WI38 (cell line): ENCODE data around the gene USP15.
"Not testable (repeated sequence)": the region's sequence is repeated elsewhere in the genome, so short reads cannot be mapped to it uniquely, and the experiment has no call there.

ENCODE experiments used
- H3K4me3 ChIP-seq: 2 replicates; pipeline ENCODE4 v1.5.1; 2011; ENCODE audit warnings: low read depth, mild to moderate bottlenecking, control low read depth, low read length
- CTCF ChIP-seq: IDR thresholded peaks from 2 replicates; pipeline ENCODE4 v1.5.1; 2012; ENCODE audit warnings: low read depth, mild to moderate bottlenecking, control low read depth, low read length

The USP15 gene

DNA sequence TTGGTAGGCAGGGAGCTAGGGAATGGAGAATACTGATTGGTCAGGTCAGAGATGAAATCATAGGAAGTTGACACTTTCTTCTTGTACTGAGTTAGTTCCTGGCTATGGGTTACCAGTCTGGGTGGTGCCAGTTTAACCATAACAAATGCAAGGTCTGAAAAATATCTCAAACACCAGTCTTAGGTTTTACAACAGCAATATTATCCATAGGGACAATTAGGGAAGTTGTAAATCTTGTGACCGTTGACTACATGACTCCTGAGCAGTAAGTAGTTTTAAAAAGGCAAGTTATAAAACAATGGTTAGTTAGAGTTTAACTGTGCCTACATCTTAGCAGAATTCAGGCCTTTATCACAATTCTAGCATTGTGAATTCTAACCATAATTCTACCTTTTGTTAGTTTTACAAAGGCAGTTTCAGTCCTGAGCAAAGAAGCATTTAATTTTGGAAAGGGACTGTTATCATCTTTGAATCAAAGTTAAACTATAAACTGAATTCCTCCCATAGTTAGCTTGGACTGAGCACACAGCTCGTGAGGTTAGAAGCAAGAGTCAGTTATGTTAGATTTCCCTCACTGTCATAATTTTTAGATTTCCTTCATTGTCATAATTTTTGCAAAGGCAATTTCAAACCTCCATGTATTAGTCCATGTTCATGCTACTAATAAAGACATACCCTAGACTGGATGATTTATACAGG lies 186.7 kb downstream of the USP15 start:
- no peak for TF ChIP-seq CTCF
- H3K4me3 ChIP-seq, result no peak overlapping the region

GRCh38 chr12:62448436-62448835 lies 188.2 kb downstream of the USP15 start:
- no peak for TF ChIP-seq CTCF
- no peak overlapping the region for H3K4me3 ChIP-seq

- H3K4me3 ChIP-seq, result not testable (repeated sequence)
Observed at GRCh38 chr12:62455429-62455828, 195.2 kb downstream of the USP15 start.

DNA sequence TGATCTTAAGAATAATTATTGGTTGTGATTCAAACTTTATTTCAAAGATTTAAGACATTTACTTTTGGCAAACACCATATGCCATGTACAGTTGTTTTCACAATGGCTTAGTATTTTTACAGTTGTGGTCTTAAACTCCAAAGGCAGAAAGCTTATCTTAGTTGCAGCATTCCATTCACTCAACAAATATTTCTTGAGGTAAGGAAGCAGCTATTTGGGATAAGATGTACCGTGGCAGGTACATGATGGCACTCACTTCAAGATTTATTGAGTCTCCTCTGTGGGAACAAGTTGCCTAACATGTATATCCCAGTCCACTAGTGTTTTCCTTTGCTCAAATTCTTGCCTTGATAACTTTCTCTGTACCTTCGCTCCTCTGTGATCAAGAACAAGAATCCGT lies 198.4 kb downstream of the USP15 start:
- no peak overlapping the region for H3K4me3 ChIP-seq
- TF ChIP-seq CTCF, result no peak

DNA sequence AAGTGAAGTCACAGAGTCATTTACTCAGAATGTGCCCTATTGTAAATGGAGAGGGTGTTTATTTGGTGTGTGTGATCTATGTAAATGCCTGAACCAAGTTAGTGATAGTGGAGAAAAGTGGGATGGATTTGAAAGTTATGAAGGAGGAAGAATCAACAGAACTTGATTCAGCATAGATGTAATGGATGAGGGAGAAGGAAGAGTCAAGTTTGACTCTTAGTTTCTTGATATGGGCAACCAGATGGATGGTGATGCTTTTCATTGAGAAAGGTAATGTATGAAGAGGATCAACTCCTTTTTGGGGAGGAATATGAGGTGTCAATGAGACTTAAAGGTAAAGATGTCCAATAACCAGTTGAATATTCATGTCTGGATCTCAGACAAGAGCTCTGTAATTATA lies 199.8 kb downstream of the USP15 start:
- no peak for TF ChIP-seq CTCF
- no peak overlapping the region for H3K4me3 ChIP-seq

DNA sequence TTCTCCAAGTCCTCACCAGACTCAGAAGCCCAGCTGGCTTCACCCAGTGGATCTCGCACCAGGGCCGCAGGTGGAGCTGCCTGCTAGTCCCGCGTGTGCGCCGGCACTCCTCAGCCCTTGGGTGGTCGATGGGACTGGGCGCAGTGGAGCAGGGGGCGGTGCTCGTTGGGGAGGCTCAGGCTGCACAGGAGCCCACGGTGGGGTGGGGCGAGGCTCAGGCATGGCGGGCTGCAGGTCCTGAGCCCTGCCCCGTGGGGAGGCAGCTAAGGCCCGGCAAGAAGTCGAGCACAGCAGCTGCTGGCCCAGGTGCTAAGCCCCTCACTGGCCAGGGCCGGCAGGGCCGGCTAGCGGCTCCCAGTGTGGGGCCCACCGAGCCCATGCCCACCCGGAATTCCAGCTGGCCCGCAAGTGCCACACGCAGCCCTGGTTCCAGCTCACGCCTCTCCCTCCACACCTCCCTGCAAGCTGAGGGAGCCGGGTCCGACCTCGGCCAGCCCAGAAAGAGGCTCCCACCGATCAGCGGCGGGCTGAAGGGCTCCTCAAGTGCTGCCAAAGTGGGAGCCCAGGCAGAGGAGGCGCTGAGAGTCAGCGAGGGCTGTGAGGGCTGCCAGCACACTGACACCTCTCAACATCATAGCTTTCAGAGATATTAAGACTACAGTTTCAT lies 201.1 kb downstream of the USP15 start:
- H3K4me3 ChIP-seq, result not testable (repeated sequence)

DNA sequence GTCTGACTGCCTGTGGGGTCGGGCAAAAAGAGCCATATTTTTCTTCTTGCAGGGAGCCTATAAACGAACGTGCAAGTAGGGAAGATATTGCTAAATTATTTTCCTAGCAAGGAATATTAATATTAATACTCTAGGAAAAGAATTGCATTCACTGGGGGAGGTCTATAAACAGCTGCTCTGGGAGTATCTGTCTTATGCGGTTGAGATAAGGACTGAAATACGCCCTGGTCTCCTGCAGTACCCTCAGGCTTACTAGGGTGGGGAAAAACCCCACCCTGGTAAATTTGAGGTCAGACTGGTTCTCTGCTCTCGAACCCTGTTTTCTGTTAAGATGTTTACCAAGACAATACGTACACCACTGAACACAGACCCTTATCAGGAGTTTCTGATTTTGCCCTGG lies 203.0 kb downstream of the USP15 start:
- H3K4me3 ChIP-seq, result not testable (repeated sequence)
